GM23338 (cell line): ENCODE measurements around the gene OOSP3. TPM values are rescaled to one million over a fixed set of nuclear protein-coding genes. Genes with fewer than 3 reads are reported as not detected.

Experiments
- ATAC-seq: fragments of 200-7000 bp; cut with Tn5 transposase; 3 replicates; pipeline ENCODE4 v1.9.1; 2020
- DNase-seq: peaks from one replicate; pipeline ENCODE4 v3.0.0-alpha.2; 2015; ENCODE audit warnings: low spot score
- H2AFZ ChIP-seq: fragments of 200-600 bp; sonication (generic); 2 replicates; pipeline ENCODE4 v1.8.0; 2016; ENCODE audit warnings: antibody characterized with exemption, mild to moderate bottlenecking, moderate library complexity
- H3F3A ChIP-seq: fragments of 200-600 bp; sonication (generic); replicated peaks from 2 replicates; pipeline ENCODE4 v1.8.0; 2017; ENCODE audit warnings: antibody characterized with exemption, mixed run types, low read depth
- H3K27ac ChIP-seq: fragments of 200-600 bp; sonication (generic); 2 replicates; pipeline ENCODE4 v1.6.1; 2016; ENCODE audit warnings: low read depth
- H3K27me3 ChIP-seq: fragments of 200-600 bp; sonication (generic); 2 replicates; pipeline ENCODE4 v1.8.0; 2016; ENCODE audit warnings: mild to moderate bottlenecking, mixed run types, moderate library complexity; ENCODE audit not compliant: insufficient read depth
- H3K36me3 ChIP-seq: fragments of 200-600 bp; sonication (generic); 2 replicates; pipeline ENCODE4 v1.8.0; 2016; ENCODE audit warnings: mild to moderate bottlenecking; ENCODE audit not compliant: insufficient read depth
- H3K4me1 ChIP-seq: fragments of 200-600 bp; sonication (generic); 2 replicates; pipeline ENCODE4 v1.8.0; 2016; ENCODE audit warnings: mild to moderate bottlenecking, moderate library complexity; ENCODE audit not compliant: insufficient read depth
- H3K4me2 ChIP-seq: fragments of 200-600 bp; sonication (generic); 2 replicates; pipeline ENCODE4 v1.7.1; 2017; ENCODE audit warnings: mixed run types
- H3K4me3 ChIP-seq: fragments of 200-600 bp; sonication (generic); 2 replicates; pipeline ENCODE4 v1.6.1; 2016; ENCODE audit warnings: mixed run types
- H3K79me2 ChIP-seq: fragments of 200-600 bp; sonication (generic); replicated peaks from 2 replicates; pipeline ENCODE4 v1.8.0; 2017; ENCODE audit warnings: mild to moderate bottlenecking; ENCODE audit not compliant: insufficient read depth
- H3K9me2 ChIP-seq: fragments of 200-600 bp; sonication (generic); 2 replicates; pipeline ENCODE4 v1.8.0; 2017; ENCODE audit not compliant: insufficient read depth
- H4K20me1 ChIP-seq: fragments of 200-600 bp; sonication (generic); replicated peaks from 2 replicates; pipeline ENCODE4 v1.8.0; 2017; ENCODE audit warnings: mild to moderate bottlenecking; ENCODE audit not compliant: insufficient read depth
- H3K27ac Mint-ChIP-seq: 2 replicates; pipeline ENCODE4 v1.8.0; 2020; ENCODE audit warnings: inconsistent platforms, mild to moderate bottlenecking, moderate library complexity, mixed read lengths
- H3K27me3 Mint-ChIP-seq: 3 replicates; pipeline ENCODE4 v1.8.0; 2022; ENCODE audit warnings: low read depth, mild to moderate bottlenecking, moderate library complexity, mixed read lengths, inconsistent platforms; ENCODE audit not compliant: insufficient read depth, poor library complexity
- H3K36me3 Mint-ChIP-seq: 3 replicates; pipeline ENCODE4 v1.8.0; 2021; ENCODE audit warnings: low read depth, mild to moderate bottlenecking, inconsistent platforms, moderate library complexity, mixed read lengths
- H3K4me1 Mint-ChIP-seq: 3 replicates; pipeline ENCODE4 v1.8.0; 2020; ENCODE audit warnings: mild to moderate bottlenecking, inconsistent platforms, mixed read lengths
- H3K4me3 Mint-ChIP-seq: 3 replicates; pipeline ENCODE4 v1.8.0; 2021; ENCODE audit warnings: moderate library complexity, mild to moderate bottlenecking, inconsistent platforms, mixed read lengths
- H3K9me3 Mint-ChIP-seq: 3 replicates; pipeline ENCODE4 v1.8.0; 2020; ENCODE audit warnings: moderate library complexity, mild to moderate bottlenecking, inconsistent platforms, mixed read lengths
- CREB1 ChIP-seq: fragments of 250-450 bp; sonication (Bioruptor Pico); IDR thresholded peaks from 2 replicates; pipeline ENCODE4 v1.5.0; 2020; ENCODE audit warnings: low read depth, mild to moderate bottlenecking, moderate library complexity
- CTCF ChIP-seq, 2 experiments: fragments of 200-600 bp in 1 of 2; sonication (generic) in 1 of 2; conservative IDR thresholded peaks; 2 replicates each; pipeline versions ENCODE4 v1.5.1 to v1.6.1; 2016 to 2017; ENCODE audit warnings: antibody characterized with exemption in 2 of 2, low read depth in 2 of 2, mild to moderate bottlenecking in 2 of 2, moderate library complexity in 1 of 2
- ETS1 ChIP-seq: IDR thresholded peaks from 2 replicates; pipeline ENCODE4 v1.6.1; 2016; ENCODE audit warnings: antibody characterized with exemption
- EZH2 ChIP-seq: fragments of 200-600 bp; sonication (generic); IDR thresholded peaks from one replicate; pipeline ENCODE4 v1.8.0; 2017; ENCODE audit warnings: antibody characterized with exemption, mild to moderate bottlenecking, low read depth; ENCODE audit not compliant: unreplicated experiment
- JUNB ChIP-seq: IDR thresholded peaks from one replicate; pipeline ENCODE4 v1.6.1; 2016; ENCODE audit warnings: antibody characterized with exemption; ENCODE audit not compliant: unreplicated experiment
- NANOG ChIP-seq: IDR thresholded peaks from 2 replicates; pipeline ENCODE4 v1.6.1; 2016; ENCODE audit warnings: antibody characterized with exemption, borderline replicate concordance
- POLR2AphosphoS5 ChIP-seq: IDR thresholded peaks from 2 replicates; pipeline ENCODE4 v1.6.1; 2016; ENCODE audit warnings: antibody characterized with exemption, low read depth
- STAT1 ChIP-seq: IDR thresholded peaks from one replicate; pipeline ENCODE4 v1.6.1; 2016; ENCODE audit warnings: antibody characterized with exemption; ENCODE audit not compliant: unreplicated experiment
- ZNF114 ChIP-seq: fragments of 250-450 bp; sonication (Bioruptor Pico); IDR thresholded peaks from 2 replicates; pipeline ENCODE4 v1.5.0; 2020; ENCODE audit warnings: mild to moderate bottlenecking, moderate library complexity
- ZNF331 ChIP-seq: fragments of 250-450 bp; sonication (Bioruptor Pico); IDR thresholded peaks from 2 replicates; pipeline ENCODE4 v1.5.0; 2020; ENCODE audit warnings: low read depth, mild to moderate bottlenecking, moderate library complexity
- ZNF462 ChIP-seq: fragments of 250-450 bp; sonication (Bioruptor Pico); IDR thresholded peaks from 2 replicates; pipeline ENCODE4 v1.5.0; 2020; ENCODE audit warnings: mild to moderate bottlenecking, moderate library complexity
- polyA plus RNA-seq: library from polyadenylated mRNA; unstranded; fragments of >200 nt; fragmentation: Nextera tagmentation; extraction: Ambion mirVana; gene quantifications from 2 replicates; pipeline ENCODE4 v1.2.1, GENCODE V29; 2016
- total RNA-seq: library from RNA; depleted of rRNA; stranded (reverse); fragments of >200 nt; shearing (Covaris generic); gene quantifications from 2 replicates; pipeline ENCODE4 v1.2.3, GENCODE V29; 2014

Gene OOSP3
- total and polyA plus RNA-seq, 2 experiments from 2014 or later = not detected

GRCh38 chr11:59879567-59879966 is 985 bp downstream of the OOSP3 start:
- no peak overlapping the region for H3K4me3 ChIP-seq
- H3K4me1 Mint-ChIP-seq = peaks cover 16% of the 10 kb centered on the region
- ATAC-seq (no peak), DNase-seq (no peak)
- H4K20me1 ChIP-seq = no peaks in the 10 kb centered on the region
- no peak overlapping the region for H3K4me2 ChIP-seq
- TF ChIP-seq EZH2 (no peak), ETS1 (no peak), JUNB (no peak), CREB1 (no peak), STAT1 (no peak), NANOG (no peak), POLR2AphosphoS5 (no peak), ZNF114 (CRISPR knock-in tag) (no peak), CTCF (conservative IDR thresholded peaks at IDR 0.05; ENCODE audit: low read depth in 2 of 2) (no peak)
- H3K27ac ChIP-seq = no peak overlapping the region
- no peaks in the 10 kb centered on the region for H3K79me2 ChIP-seq
- H3K4me3 Mint-ChIP-seq = no peak overlapping the region
- H3K9me3 Mint-ChIP-seq = no peaks in the 10 kb centered on the region
- H3K27me3 Mint-ChIP-seq = peaks cover 1% of the 10 kb centered on the region
- H3K27ac Mint-ChIP-seq = no peak overlapping the region
- peaks cover 13% of the 10 kb centered on the region for H3K4me1 ChIP-seq
- H3K27me3 ChIP-seq = no peaks in the 10 kb centered on the region
- H3K36me3 ChIP-seq = no peaks in the 10 kb centered on the region
- no peaks in the 10 kb centered on the region for H3K36me3 Mint-ChIP-seq
- no peak overlapping the region for H2AFZ ChIP-seq
- H3F3A ChIP-seq = no peaks in the 10 kb centered on the region
- peaks cover 10% of the 10 kb centered on the region for H3K9me2 ChIP-seq

- peaks cover 25% of the 10 kb centered on the region for H3K9me3 Mint-ChIP-seq
- Histone ChIP-seq H3F3A (no peaks in the 10 kb centered on the region), H3K27me3 (no peaks in the 10 kb centered on the region), H3K4me3 (no peak overlapping the region), H3K4me2 (no peak overlapping the region), H3K4me1 (no peaks in the 10 kb centered on the region), H3K36me3 (0 out of 2 replicates have a peak, but pooled peaks cover 5% of the 10 kb centered on the region), H2AFZ (no peak overlapping the region), H3K27ac (no peak overlapping the region), H3K9me2 (no peaks in the 10 kb centered on the region), H4K20me1 (no peaks in the 10 kb centered on the region), H3K79me2 (no peaks in the 10 kb centered on the region)
- ATAC-seq (no peak), DNase-seq (no peak)
- H3K27ac Mint-ChIP-seq = no peak overlapping the region
- H3K27me3 Mint-ChIP-seq = peaks cover 2% of the 10 kb centered on the region
- H3K4me3 Mint-ChIP-seq = no peak overlapping the region
- no peaks in the 10 kb centered on the region; the same call in 1 of the 3 replicates for H3K4me1 Mint-ChIP-seq
- peaks cover 13% of the 10 kb centered on the region; the same call in 2 of the 3 replicates for H3K36me3 Mint-ChIP-seq
- no peak for TF ChIP-seq EZH2
- no peak for TF ChIP-seq ZNF331 (CRISPR knock-in tag)
- no peak for TF ChIP-seq POLR2AphosphoS5
- no peak for TF ChIP-seq STAT1
- TF ChIP-seq CTCF (conservative IDR thresholded peaks at IDR 0.05; ENCODE audit: low read depth in 2 of 2) = no peak
- no peak for TF ChIP-seq ZNF462
- no peak for TF ChIP-seq NANOG
These were observed 5.0 kb downstream of the OOSP3 start for GRCh38 chr11:59883597-59883996.
